Effector memory CD8-positive, alpha-beta T cell (primary cell): ENCODE measurements around the gene AFG1L.

ENCODE experiments used
- ATAC-seq: fragments of 150-1000 bp; cut with Tn5 transposase; replicated peaks from 2 replicates; pipeline ENCODE4 v1.10.0; 2021; ENCODE audit warnings: mild to moderate bottlenecking, moderate library complexity
- DNase-seq, 3 experiments: peaks; one replicate each; pipeline ENCODE4 v3.0.0; 2021
- H3K27ac Mint-ChIP-seq, 2 donors: one replicate each; pipeline ENCODE4 v1.8.0; 2022; ENCODE audit warnings: mild to moderate bottlenecking in 2 of 2, mixed read lengths in 2 of 2, moderate library complexity in 2 of 2
- H3K27me3 Mint-ChIP-seq, 2 donors: one replicate each; pipeline ENCODE4 v1.8.0; 2022; ENCODE audit warnings: mixed read lengths in 2 of 2
- H3K36me3 Mint-ChIP-seq: one replicate; pipeline ENCODE4 v1.8.0; 2022; ENCODE audit warnings: mild to moderate bottlenecking, moderate library complexity, mixed read lengths; ENCODE audit not compliant: insufficient read depth
- H3K4me1 Mint-ChIP-seq, 2 donors: one replicate each; pipeline ENCODE4 v1.8.0; 2022; ENCODE audit warnings: low read depth in 2 of 2, mixed read lengths in 2 of 2
- H3K4me3 Mint-ChIP-seq, 2 donors: one replicate each; pipeline ENCODE4 v1.8.0; 2022; ENCODE audit warnings: mild to moderate bottlenecking in 2 of 2, mixed read lengths in 2 of 2, moderate library complexity in 2 of 2
- H3K9me3 Mint-ChIP-seq, 2 donors: one replicate each; pipeline ENCODE4 v1.8.0; 2022; ENCODE audit warnings: mixed read lengths in 2 of 2

The AFG1L gene

GRCh38 chr6:108476376-108476775, 181.5 kb downstream of the AFG1L start:
- Mint-ChIP-seq H3K4me3 (no peak overlapping the region), H3K27ac (no peak overlapping the region), H3K27me3 (peaks cover 0 to 5% of the 10 kb centered on the region in 2 donors), H3K9me3 (no peaks in the 10 kb centered on the region), H3K4me1 (peaks cover 0 to 2% of the 10 kb centered on the region in 2 donors), H3K36me3 (no peaks in the 10 kb centered on the region)
- ATAC-seq (no peak), DNase-seq (no peak)

- Mint-ChIP-seq H3K27me3 (peaks cover 0 to 5% of the 10 kb centered on the region in 2 donors), H3K27ac (no peak overlapping the region), H3K4me1 (peaks cover 0 to 2% of the 10 kb centered on the region in 2 donors), H3K4me3 (no peak overlapping the region), H3K36me3 (no peaks in the 10 kb centered on the region), H3K9me3 (no peaks in the 10 kb centered on the region)
- ATAC-seq (no peak), DNase-seq (no peak)
These were observed 182.1 kb downstream of the AFG1L start for GRCh38 chr6:108476847-108477430.

GRCh38 chr6:108482559-108482958, 187.7 kb downstream of the AFG1L start:
- Mint-ChIP-seq H3K9me3 (no peaks in the 10 kb centered on the region), H3K27ac (no peak overlapping the region), H3K27me3 (no peaks in the 10 kb centered on the region), H3K36me3 (peaks cover under 1% of the 10 kb centered on the region), H3K4me1 (no peaks in the 10 kb centered on the region), H3K4me3 (no peak overlapping the region)
- no peak for ATAC-seq
- no peak for DNase-seq

- Mint-ChIP-seq H3K4me3 (no peak overlapping the region), H3K4me1 (no peaks in the 10 kb centered on the region), H3K27me3 (no peaks in the 10 kb centered on the region), H3K27ac (no peak overlapping the region), H3K9me3 (no peaks in the 10 kb centered on the region), H3K36me3 (peaks cover 2% of the 10 kb centered on the region)
- ATAC-seq (no peak), DNase-seq (no peak)
These were observed 189.2 kb downstream of the AFG1L start for GRCh38 chr6:108484016-108484415.

DNA sequence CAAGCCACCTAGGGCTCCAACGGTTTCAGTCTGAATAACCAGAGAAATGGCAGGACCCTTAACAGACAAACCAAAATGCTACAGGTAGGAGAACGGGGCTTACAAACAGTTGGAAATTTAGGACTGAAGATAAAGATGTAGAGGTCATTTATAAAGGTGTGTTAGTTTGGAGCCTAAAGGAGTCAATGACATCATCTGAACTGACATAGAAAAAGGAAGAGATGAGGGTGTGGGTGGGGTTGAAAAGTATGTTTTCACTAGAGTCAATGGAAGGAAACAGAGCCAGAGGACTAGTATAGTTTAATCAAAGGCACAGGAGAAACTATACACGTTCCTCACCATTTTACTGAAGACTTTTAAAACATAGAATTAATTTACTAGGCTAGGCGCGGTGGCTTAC, 194.8 kb downstream of the AFG1L start:
- Mint-ChIP-seq H3K36me3 (peaks cover 2% of the 10 kb centered on the region), H3K9me3 (no peaks in the 10 kb centered on the region), H3K27me3 (no peaks in the 10 kb centered on the region), H3K4me3 (no peak overlapping the region), H3K4me1 (no peaks in the 10 kb centered on the region), H3K27ac (no peak overlapping the region)
- DNase-seq (no peak), ATAC-seq (no peak)

GRCh38 chr6:108492131-108492766, 197.4 kb downstream of the AFG1L start:
- Mint-ChIP-seq H3K4me3 (no peak overlapping the region), H3K4me1 (no peaks in the 10 kb centered on the region), H3K9me3 (no peaks in the 10 kb centered on the region), H3K27me3 (no peaks in the 10 kb centered on the region), H3K36me3 (peaks cover 2% of the 10 kb centered on the region), H3K27ac (no peak overlapping the region)
- ATAC-seq = peak; percentile 33
- no peak for DNase-seq

DNA sequence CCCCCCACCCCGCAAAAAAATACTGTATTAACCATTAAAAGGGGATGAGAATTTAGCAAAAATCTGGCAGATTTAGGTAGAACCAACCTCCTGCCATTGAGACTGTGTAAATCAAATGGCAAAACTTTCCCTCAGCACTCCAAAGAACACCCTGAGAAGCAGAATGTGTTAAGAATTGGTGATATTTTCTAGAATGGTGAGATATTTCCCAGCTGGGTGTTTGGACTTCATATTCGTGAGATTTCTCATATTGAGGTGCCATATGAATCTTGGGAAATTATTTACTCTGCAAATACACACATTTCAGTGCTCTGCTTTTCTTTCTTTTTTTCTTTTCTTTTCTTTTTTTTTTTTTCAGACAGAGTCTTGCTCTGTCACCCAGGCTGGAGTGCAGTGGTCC, 199.6 kb downstream of the AFG1L start:
- Mint-ChIP-seq H3K27me3 (no peaks in the 10 kb centered on the region), H3K36me3 (no peaks in the 10 kb centered on the region), H3K27ac (no peak overlapping the region), H3K4me1 (no peaks in the 10 kb centered on the region), H3K4me3 (no peak overlapping the region), H3K9me3 (no peaks in the 10 kb centered on the region)
- no peak for DNase-seq
- ATAC-seq = no peak

DNA sequence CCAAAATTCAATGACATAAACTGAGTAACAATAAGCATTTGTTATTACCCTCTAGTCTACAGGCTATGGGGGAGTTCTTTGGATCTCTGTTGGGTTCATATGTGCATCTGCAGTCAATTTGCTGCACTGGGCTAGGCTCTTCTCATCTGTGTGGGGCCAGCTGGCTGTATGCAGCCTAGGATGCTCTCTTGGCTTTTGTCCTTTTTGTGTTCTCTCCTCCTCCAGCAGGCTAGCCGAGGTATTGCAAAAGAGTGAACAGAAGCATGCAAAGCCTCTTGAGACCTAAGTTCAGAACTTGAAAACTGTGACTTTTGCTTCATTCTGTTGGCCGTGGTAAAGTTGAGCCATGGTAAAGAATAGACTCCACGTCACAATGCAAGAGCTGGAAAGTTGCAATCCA, 203.0 kb downstream of the AFG1L start:
- no peaks in the 10 kb centered on the region for H3K36me3 Mint-ChIP-seq
- H3K9me3 Mint-ChIP-seq = no peaks in the 10 kb centered on the region
- DNase-seq (no peak), ATAC-seq (no peak)
- no peaks in the 10 kb centered on the region for H3K27me3 Mint-ChIP-seq
- no peak overlapping the region for H3K27ac Mint-ChIP-seq
- H3K4me1 Mint-ChIP-seq = no peaks in the 10 kb centered on the region
- no peak overlapping the region for H3K4me3 Mint-ChIP-seq

- ATAC-seq = no peak
- H3K27ac Mint-ChIP-seq = no peak overlapping the region
These were observed 206.7 kb downstream of the AFG1L start for GRCh38 chr6:108501559-108501958.

GRCh38 chr6:108502832-108503231, 208.0 kb downstream of the AFG1L start:
- Mint-ChIP-seq H3K9me3 (no peaks in the 10 kb centered on the region), H3K4me3 (no peak overlapping the region), H3K27ac (no peak overlapping the region), H3K27me3 (no peaks in the 10 kb centered on the region), H3K4me1 (no peaks in the 10 kb centered on the region), H3K36me3 (no peaks in the 10 kb centered on the region)
- ATAC-seq (no peak), DNase-seq (no peak)

More at GRCh38 chr6:108501559-108501958, 206.7 kb downstream of the AFG1L start:
- no peaks in the 10 kb centered on the region for H3K9me3 Mint-ChIP-seq
- H3K4me1 Mint-ChIP-seq = no peaks in the 10 kb centered on the region
- H3K4me3 Mint-ChIP-seq = no peak overlapping the region
- no peak for DNase-seq
- H3K27me3 Mint-ChIP-seq = no peaks in the 10 kb centered on the region
- H3K36me3 Mint-ChIP-seq = no peaks in the 10 kb centered on the region

GRCh38 chr6:108507316-108507715, 212.5 kb downstream of the AFG1L start:
- Mint-ChIP-seq H3K27ac (no peak overlapping the region), H3K4me1 (no peaks in the 10 kb centered on the region), H3K9me3 (no peaks in the 10 kb centered on the region), H3K27me3 (no peaks in the 10 kb centered on the region), H3K36me3 (no peaks in the 10 kb centered on the region), H3K4me3 (no peak overlapping the region)
- DNase-seq (no peak), ATAC-seq (no peak)

- H3K9me3 Mint-ChIP-seq = no peaks in the 10 kb centered on the region
- no peak for DNase-seq
- no peaks in the 10 kb centered on the region for H3K36me3 Mint-ChIP-seq
- no peak for ATAC-seq
- H3K27me3 Mint-ChIP-seq = no peaks in the 10 kb centered on the region
- H3K4me3 Mint-ChIP-seq = no peak overlapping the region
- H3K27ac Mint-ChIP-seq = peak overlapping the region in 1 of 2 donors; percentile 49
- no peaks in the 10 kb centered on the region for H3K4me1 Mint-ChIP-seq
These were observed 215.8 kb downstream of the AFG1L start for GRCh38 chr6:108510461-108511319.

GRCh38 chr6:108518714-108519576, 224.1 kb downstream of the AFG1L start:
- Mint-ChIP-seq H3K27me3 (no peaks in the 10 kb centered on the region), H3K4me3 (no peak overlapping the region), H3K9me3 (no peaks in the 10 kb centered on the region), H3K27ac (no peak overlapping the region), H3K36me3 (peaks cover 3% of the 10 kb centered on the region), H3K4me1 (no peaks in the 10 kb centered on the region)
- DNase-seq (no peak), ATAC-seq (no peak)
